ENCODE results near the gene MREG.
"Not testable (repeated sequence)": the region's sequence is repeated elsewhere in the genome, so short reads cannot be mapped to it uniquely, and the experiment has no call there.

MREG gene

DNA sequence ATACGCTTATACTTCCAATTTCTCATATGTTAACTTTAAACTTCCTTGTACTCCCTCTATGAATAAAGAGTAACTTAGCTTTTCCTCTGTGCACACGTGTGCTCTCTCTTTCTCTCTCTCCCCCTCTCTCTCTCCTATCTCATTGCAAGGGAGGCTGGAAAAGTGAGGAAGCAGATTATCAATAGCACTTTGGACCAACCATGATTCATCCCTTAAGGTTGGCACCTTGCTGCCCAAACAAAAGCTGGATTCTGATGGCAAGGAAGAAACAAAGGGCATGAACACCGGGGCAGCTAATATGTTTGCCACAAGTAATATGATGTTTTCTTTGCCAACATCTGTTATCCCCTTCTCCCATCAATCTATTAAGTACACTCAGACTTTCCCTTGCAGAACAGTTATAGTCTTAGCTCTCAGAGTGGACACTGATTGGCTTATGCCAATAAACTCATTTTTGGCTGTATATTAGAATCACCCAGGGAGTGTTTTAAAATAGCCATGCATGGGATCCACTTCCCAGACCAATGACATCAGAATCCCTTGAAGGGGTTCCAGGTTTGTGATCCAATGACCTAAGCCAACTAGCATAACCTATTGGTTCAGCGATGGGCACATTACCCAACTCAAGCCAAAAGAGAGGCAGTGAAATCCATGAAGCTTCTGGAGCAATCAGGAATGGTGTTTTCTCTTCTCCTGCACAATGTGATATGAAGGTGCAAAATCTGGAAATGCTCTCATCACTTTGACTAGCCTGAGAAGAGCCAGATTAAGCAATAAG is 60.3 kb downstream of the MREG start:
- no peak for DNase-seq

DNA sequence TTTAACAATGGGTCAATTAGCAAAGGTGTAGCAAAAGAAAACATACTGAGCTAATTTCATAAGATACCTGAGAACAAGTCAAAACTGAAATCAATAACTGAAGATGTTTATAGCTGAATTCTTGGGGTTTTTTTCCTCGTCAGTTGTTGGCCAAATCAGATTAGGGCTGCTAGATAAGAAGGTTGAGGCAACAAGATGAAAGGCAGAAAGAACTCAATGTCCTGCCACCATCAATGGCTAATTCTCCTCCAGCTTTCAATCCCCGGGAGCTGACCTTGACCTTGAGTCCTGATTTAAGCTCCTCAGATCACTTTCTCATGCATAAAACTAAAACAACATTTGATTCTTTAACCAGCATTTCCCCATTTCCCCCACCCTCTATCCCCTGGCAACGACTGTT is 61.8 kb downstream of the MREG start:
- DNase-seq = no peak

DNA sequence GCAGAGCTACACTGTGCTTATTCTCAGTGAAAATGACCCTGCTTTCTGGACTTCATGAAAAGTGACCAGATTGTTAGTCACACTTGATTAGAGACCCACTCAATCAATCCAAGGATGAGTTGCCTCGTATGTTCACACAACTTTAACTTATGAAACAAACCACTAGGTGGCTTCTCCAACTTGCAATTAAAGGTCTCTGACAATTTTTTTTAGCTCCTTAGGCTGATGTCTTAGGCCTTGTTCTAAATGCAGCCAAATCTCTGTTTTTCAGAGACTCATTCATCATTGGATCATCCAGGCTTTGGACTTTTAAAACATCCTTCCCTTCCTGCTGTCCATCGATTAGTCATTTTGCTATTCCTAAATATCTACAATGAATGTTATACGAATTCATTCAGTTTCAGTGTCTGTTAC is 63.4 kb downstream of the MREG start:
- DNase-seq = no peak

DNA sequence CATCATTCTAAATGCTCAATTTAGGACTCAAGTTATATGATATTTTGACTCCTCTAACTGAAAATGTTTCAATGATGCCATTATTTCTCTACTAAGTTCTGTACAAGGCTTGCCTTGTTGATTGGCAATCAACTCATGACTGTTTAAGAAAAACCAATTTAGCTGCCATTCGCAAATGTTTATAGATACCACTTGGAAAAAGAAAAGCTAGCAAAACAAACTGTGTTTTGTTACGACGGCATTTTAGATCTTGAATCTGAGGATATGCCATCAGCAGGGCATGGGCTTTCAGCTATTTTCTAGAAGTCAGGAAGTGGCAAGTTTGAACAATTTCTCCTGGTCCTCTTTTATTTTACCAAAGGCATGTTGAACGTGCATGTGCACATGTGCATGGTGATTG is 65.3 kb downstream of the MREG start:
- DNase-seq = no peak

DNA sequence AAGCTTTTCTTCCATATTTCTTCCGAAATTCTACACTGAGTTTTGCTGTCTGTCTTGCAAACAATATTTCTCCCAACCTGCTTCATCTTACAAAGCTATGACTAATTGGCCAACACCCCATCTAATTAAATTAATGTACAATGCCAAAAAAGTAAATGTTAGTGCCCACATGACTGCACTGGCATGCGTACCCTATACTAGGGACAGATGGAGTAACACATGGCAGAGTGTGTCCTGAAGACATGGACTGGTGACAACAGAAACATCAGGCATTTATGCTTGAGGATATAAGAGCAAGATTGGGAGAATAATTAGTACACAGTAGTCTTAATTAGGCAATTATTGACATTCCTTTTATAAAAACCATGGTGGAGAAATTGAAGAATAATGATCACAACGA is 66.8 kb downstream of the MREG start:
- no peak for DNase-seq

DNA sequence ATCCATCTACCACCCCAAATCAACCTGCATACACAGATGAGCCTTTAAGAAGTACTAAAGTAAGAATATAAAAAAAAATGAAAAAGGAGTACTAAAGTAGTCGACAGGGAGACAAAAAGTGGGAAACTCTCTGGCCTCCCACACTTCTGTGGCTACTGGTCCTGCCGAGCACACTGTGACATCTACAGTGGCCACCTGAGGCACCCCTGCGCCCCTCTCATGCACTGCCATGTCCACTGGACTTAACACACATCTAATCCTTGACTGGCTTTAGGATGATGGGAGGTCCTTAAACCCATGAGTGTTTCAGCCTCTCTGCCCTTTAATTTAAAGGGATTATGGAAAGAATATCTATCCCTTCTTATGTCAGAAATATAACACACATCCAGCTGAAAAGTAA is 71.2 kb downstream of the MREG start:
- no peak for DNase-seq

DNA sequence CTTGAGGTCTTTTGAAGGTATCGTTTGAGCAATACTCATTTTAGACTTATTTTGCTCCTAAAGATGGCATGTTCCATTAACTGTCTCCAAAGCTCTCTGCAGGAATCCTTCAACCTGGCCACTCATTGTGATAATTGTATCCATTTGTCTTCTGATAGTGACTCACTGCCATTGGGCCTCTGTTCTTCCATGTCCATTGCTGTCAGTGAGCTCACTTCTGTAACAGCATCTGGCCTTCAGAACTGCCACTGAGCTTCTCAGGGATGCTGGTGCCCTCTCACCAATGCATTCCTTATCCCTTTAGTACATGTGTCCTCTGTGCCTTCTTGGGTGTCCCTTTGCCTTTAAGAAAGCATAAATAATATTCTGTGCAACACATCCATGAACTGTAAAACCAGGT is 71.6 kb downstream of the MREG start:
- no peak for DNase-seq

DNA sequence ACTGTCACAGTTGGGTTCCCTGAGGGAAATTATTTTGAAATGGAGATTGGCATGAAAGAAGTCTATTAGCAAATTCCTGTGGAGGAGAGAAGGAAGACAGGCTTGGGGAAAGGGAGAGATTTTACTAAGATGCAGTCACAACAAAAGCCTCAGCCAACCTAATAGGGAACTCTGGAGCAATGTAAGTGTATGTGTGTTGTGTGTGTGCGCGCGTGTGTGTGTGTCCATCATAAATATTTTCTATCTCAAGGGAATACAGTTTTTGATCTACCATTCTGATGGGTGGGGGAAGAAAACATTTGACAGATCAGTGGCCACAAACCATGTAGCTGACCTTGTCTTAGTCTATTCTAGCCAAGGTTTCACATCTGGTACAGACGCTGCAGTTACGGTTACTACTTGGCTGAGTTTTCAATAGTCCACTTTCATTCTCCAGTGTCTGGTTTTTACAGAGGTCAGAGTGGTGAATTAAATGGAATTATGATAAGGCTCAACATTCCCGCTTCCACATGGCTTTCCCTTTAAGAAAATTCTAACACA is 72.6 kb downstream of the MREG start:
- DNase-seq = no peak

DNA sequence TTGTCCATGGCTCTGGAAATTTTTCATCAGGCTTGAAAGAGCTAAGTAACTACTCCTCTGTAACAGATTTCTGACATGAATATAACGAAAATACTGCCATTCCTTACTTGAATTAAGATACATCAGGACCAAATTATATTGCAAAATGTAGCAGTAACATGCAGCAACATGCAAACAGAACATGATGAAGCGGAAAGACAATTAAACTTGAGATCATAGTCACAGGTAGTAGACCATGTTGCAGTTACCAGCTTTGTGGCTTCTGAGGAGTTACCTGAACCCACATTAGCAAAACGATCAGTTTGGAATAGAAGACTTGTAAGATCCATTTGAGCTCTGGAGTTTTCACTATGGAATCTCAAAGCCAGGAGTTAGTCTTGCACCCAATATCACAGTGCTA is 76.2 kb downstream of the MREG start:
- no peak for DNase-seq

DNA sequence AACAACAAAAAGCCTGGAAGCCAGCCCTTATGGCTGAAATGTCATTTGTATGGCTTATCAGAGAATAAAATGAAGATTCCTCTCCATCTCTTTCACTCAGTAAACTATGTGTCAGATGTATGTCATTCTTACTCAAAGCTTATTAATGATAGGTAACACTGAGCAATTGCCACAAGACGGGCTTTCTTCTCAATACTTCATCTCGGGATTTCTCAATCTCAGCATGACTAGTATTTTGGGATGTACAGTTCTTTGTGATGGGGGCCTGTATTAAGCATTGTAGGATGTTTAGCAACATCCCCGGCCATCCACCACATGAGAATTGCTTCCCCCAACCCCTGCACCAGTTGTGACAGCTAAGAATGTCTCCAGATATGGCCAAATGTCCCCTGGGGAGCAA is 80.2 kb downstream of the MREG start:
- DNase-seq = no peak

DNA sequence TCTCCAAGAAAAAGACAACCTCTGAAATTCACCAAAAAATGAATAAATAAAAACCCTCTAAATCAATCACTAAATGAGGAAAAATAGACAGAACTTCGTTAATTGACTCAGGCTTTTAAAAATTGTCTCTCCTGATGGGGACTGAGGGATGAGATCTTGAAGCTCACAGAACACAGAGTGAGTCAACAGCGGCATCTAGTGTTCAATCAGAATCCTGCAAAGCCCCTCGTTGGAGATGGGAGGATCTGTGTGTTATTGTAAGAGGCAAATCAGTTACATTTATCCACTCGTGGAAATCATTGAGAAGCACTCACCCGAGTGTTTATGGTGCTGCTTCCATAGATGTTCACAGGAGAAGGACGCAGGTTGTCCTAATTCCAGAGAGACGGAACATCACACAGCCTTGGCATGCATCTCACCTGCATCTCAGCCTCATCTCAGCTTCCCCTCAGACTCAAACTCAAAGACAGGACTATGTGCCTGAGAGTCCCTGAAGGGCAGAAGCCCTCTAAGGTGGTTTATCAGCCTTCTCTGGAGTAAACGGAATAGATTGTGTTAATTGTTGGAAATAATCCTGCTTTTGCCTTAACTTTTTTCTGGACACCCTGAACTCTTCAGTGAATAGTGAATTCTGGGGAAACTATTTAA is 82.0 kb downstream of the MREG start:
- DNase-seq = peak; percentile 31

DNA sequence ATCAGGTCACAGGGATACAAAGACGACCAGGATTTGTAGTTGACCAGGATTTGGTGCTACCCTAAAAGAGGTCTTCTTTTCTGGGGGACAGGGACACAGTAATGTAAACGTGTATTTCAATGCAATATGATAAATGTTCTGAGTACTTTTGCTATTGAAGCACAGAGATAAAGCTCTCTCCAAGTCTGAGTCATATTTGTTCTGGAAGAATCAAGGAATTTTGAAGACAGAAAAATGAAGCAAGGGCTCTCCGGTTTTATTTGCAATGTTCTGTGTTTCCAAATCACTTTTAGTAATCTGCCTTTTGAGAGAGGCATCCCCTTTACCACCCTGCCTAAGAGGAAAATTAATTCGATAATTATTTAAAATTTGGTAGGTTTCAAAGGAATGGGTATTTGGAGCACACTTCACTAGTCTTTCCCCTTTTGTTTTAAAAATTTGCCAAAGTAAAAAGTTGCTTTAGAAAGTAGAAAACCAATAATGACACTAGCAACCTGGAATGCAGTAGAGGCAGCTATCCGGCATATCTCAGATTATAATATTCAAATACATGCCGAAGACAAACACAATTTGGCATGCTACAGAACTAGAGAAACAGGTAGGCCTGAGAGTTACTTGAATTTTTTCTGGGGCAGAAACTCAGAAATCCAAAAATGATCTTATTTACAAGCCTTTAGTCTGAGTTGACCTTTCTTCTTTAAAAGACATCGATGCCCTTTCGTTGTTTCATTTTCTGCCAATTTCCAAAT is 82.7 kb downstream of the MREG start:
- no peak for DNase-seq

DNA sequence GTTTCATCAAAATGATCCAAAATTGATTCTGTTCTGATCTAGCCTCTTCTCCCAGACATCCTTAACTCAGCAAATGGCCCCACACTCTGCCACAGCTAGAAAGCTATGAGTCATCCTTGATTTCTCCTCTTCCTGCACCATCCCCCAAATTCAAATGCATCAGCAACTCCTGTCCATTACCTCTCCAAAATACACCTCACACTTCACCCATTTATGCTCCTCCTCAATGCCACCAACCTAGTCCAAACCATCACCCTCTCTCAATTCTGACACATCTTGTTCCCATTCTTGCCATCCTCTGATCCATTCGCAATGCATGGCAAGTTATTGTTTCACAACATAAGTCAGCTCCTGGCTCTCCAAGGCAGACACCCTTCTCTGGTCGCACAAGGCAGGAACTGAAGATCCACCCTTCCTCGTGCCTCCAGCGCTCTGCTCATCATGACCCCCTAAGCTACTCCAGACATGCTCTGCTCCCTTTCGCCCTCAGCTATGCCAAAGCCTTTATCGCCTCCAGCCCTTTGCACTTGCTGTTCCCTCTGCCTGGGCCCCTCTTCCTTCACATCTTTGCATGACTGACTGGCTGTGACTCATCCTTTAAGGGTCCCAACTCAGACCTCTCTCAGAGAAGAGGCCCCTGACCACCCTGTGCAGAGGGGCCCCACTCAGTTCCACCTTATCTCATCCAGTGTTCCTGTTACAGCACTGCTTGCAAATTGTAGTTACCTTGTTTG is 83.6 kb downstream of the MREG start:
- no peak for DNase-seq

DNA sequence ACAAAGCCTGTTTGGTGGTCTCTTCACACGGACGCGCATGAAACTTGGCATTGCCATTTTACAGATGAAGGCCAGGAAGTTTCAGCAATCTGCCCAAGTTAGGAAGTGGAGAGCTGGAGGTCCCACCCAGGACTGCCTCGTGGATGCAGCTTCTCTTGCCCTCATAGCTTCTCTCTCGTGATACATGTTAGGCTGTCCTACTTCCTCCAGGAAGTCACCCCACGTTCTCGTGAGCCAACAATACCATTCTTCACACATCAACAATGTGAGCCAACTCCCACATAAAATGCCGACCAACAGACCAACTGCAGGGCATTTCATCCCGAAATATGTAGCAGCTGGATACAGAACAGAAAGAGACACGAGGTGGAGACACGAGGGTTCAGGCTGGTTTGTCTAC is 85.3 kb downstream of the MREG start:
- no peak for DNase-seq

DNA sequence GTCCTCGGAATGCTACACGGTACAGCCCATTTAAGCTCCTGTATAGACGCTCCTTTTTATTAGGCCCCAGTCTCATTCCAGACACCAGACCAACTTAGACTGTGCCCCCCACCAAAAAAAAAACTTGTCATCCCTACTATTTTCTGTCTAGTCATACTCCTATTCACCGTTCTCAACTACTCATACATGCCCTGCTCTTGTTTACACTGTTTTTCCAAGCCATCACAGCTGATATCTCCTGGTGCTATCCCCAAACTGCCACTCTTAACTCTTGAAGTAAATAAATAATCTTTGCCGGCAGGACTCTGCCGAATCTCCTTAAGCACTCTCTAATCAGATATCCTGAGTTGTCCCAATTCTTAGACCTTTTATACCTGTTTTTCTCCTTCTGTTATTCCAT is 86.4 kb downstream of the MREG start:
- not testable (repeated sequence) for DNase-seq

DNA sequence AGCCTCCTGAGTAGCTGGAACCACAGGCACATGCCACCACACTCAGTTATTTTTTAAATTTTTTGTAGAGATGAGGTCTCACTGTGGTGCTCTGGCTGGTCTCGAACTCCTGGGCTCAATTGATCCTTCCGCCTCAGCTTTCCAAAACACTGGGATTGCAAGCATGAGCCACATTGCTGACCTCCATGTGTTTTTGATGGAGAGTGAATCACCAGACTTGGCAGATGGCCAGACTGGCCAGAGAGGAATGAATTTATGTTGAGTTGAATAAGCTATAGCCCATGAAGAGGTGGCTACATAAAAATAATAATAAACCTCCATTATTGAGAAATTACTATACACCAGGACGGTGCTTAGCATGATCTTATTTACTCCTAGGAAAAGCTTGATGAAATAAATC is 91.5 kb downstream of the MREG start:
- DNase-seq = no peak

DNA sequence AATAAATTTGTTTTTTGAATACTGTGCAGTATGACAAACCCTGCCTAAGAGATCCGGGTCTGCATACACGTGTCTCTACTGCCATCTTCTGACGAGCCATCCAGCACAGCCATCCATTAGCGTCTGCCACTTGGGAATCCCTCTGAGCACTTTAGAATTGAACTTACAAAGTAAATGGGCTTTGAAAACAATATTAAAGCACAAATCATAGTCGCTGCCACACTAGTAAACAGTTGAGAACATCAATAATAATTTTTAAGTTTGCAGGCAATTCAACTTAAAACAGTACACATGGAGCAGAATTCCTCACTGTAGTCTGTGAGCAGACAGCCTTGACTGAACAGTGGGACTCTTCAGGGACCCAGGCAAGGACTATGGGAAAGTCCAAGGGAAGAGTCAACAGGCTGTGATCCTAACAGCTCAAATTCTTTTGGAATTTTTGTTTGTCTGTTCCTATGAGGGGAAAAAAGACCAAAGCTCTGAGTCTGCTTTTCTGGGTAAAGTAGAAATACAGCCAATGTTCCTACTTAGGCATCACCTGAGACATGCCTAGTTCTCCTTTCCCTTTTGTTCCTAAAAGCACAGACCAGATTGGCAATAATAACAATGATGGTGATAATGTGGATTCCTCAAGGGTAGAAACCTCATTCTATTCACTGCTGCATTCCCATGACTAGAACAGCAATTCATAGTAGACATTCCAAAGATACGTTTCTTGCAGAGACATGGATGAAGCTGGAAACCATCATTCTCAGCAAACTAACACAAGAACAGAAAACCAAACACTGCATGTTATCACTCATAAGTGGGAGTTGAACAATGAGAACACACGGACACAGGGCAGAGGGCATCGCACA is 92.9 kb downstream of the MREG start:
- DNase-seq = peak; percentile 58

DNA sequence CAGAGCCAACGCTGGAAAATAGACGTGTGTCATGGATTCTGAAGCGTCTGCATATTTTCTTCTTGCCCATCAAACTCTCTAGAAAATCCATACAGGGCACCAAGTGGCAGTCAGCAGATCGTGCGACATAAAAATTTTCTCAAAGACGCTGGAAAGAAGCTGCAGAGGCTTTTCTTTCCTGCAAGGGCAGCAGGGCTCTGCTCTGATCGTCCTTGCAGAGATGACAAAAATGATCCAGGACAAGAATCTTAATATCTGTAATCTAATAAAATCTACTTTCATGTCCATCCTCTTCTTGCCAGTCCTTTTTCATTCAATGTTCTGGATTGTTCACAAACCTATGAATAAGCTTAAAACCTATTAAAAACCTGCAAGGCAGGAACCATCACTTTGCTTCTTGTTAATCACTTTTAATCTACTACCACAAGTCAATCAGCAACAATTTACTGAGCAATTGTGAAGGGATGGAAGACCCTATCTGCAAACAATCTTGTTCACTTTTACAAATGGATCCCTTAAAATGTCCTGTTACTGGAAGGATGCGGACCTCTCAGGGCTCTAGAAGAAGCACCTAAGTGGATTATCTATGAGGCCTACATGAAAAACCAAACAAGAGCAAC is 93.6 kb downstream of the MREG start:
- no peak for DNase-seq

DNA sequence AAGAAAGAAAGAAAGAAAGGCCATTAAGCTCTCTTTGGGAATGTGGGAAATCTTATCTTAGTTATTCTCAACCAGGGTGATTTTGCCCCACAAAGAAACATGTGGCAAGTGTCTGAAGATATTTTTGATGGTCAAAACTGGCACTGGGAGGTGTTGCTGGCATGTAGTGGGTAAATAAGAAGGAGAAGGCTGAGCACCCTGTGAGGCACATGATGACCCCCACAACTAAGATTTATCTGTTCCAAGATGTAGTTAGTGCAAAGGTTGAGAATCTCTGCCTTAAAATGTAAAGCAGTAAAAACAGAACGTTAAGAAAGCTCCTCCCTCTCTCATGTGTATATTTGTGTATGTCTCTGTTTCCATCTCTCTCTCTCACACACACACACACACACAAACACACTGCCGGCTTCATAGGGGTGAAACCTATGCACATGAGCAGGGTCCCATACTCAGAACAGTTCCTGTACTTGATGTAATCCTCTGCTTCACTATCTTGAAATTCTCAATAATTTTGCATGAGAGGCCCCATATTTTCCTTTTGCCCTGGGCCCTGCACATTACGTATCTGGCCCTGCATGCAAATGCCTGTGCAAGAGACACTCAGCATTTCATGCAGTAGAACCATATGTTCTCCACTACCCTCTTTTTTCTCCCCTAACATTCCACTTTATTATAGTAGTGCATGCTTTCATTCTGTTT is 94.3 kb downstream of the MREG start:
- DNase-seq = no peak

DNA sequence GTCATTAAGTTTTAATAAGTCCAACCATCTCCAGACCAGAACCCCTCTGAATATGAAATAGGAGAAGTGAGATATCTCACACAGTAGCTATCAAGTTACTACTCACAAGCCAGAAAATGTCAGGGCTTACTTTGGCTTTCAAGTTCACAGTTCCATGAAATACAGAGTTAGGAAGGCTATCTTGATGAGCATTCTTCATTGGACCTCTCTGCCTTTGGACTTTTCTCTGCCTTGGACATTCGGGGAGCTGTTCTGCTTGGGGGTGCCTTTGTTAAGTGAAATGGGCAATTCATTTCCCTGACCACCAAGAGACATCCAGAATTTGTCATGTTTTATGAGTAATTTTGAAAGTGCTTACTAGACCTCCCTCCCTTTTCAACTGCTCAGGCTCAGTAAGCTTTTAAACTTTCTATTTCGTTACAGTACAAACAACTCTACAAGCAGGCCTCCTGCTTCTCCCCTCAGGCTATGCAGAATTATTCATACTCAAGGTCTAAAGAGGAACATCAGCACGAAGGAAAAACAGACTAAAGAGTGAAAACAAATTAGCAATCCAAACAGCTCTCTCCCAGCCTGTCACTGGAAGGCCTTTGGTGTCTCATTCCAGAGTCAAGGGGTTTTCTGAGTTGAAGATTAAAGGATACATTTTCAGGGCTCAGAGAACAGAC is 95.3 kb downstream of the MREG start:
- DNase-seq = no peak

Data from CD4-positive, alpha-beta T cell treated with Interleukin-15 for 1 hour (primary cell).